Hepatocyte (in vitro differentiated cells): ENCODE measurements around the gene NCMAP. TPM values are rescaled to one million over a fixed set of nuclear protein-coding genes. Genes with fewer than 3 reads are reported as not detected.
A peak's percentile ranks its signal among the peaks of the same experiment; 100 is the strongest.
"Not testable (repeated sequence)": the region's sequence is repeated elsewhere in the genome, so short reads cannot be mapped to it uniquely, and the experiment has no call there.

ENCODE experiments used
- DNase-seq: peaks from one replicate; pipeline ENCODE4 v3.0.0-alpha.2; 2016; ENCODE audit warnings: low spot score
- H2AFZ ChIP-seq: fragments of 200-600 bp; sonication (generic); 2 replicates; pipeline ENCODE4 v1.6.0; 2016; ENCODE audit warnings: antibody characterized with exemption, mild to moderate bottlenecking
- H3K27ac ChIP-seq: fragments of 200-600 bp; sonication (generic); 2 replicates; pipeline ENCODE4 v1.5.1; 2016; ENCODE audit warnings: mild to moderate bottlenecking
- H3K27me3 ChIP-seq: fragments of 200-600 bp; sonication (generic); 2 replicates; pipeline ENCODE4 v1.6.1; 2016
- H3K36me3 ChIP-seq: fragments of 200-600 bp; sonication (generic); replicated peaks from 2 replicates; pipeline ENCODE4 v1.5.1; 2016; ENCODE audit warnings: low read depth; ENCODE audit not compliant: insufficient read depth
- H3K4me1 ChIP-seq: fragments of 200-600 bp; sonication (generic); 2 replicates; pipeline ENCODE4 v1.5.1; 2016; ENCODE audit warnings: mild to moderate bottlenecking, moderate library complexity; ENCODE audit not compliant: insufficient read depth
- H3K4me2 ChIP-seq: fragments of 200-600 bp; sonication (generic); 2 replicates; pipeline ENCODE4 v1.6.0; 2016
- H3K4me3 ChIP-seq: fragments of 200-600 bp; sonication (generic); 2 replicates; pipeline ENCODE4 v1.5.1; 2016; ENCODE audit warnings: mild to moderate bottlenecking
- H3K79me2 ChIP-seq: fragments of 200-600 bp; sonication (generic); 2 replicates; pipeline ENCODE4 v1.6.0; 2017; ENCODE audit warnings: mild to moderate bottlenecking
- H3K9me2 ChIP-seq: fragments of 200-600 bp; sonication (generic); replicated peaks from 2 replicates; pipeline ENCODE4 v1.6.0; 2017; ENCODE audit warnings: mild to moderate bottlenecking; ENCODE audit not compliant: insufficient read depth
- H3K9me3 ChIP-seq: fragments of 200-600 bp; sonication (generic); 2 replicates; pipeline ENCODE4 v1.5.1; 2016; ENCODE audit warnings: low read depth, mild to moderate bottlenecking
- H4K20me1 ChIP-seq: fragments of 200-600 bp; sonication (generic); 2 replicates; pipeline ENCODE4 v1.6.0; 2016; ENCODE audit warnings: mild to moderate bottlenecking; ENCODE audit not compliant: insufficient read depth, poor library complexity, severe bottlenecking
- CTCF ChIP-seq: fragments of 200-600 bp; sonication (generic); IDR thresholded peaks from 2 replicates; pipeline ENCODE4 v1.5.1; 2016; ENCODE audit warnings: antibody characterized with exemption, mild to moderate bottlenecking; ENCODE audit not compliant: poor library complexity
- EZH2 ChIP-seq: fragments of 200-600 bp; sonication (generic); IDR thresholded peaks from 2 replicates; pipeline ENCODE4 v1.6.1; 2016; ENCODE audit warnings: antibody characterized with exemption, mild to moderate bottlenecking, borderline replicate concordance
- EZH2phosphoT487 ChIP-seq: fragments of 200-600 bp; sonication (generic); IDR thresholded peaks from one replicate; pipeline ENCODE4 v1.6.1; 2018; ENCODE audit warnings: antibody characterized with exemption, mild to moderate bottlenecking, low read depth, moderate library complexity; ENCODE audit not compliant: unreplicated experiment, severe bottlenecking
- WGBS: methylation state at CpG from one replicate; pipeline ENCODE4 v1.1.6; 2016; ENCODE audit warnings: low lambda C conversion rate; ENCODE audit errors: missing lambda C conversion rate; 5-methylcytosine and 5-hydroxymethylcytosine counted together
- polyA plus RNA-seq: library from polyadenylated mRNA; unstranded; fragments of >200 nt; fragmentation: Nextera tagmentation; extraction: Ambion mirVana; gene quantifications from 2 replicates; pipeline ENCODE4 v1.2.1, GENCODE V29; 2016
- total RNA-seq: library from RNA; depleted of rRNA; stranded (reverse); fragments of >200 nt; gene quantifications from 2 replicates; pipeline ENCODE4 v1.2.3, GENCODE V29; 2014

NCMAP gene
- total and polyA plus RNA-seq, 2 experiments from 2014 or later: 3.5 to 6.3 TPM

GRCh38 chr1:24526045-24526444, 29.8 kb upstream of the NCMAP start:
- Histone ChIP-seq H3K9me3 (no peaks in the 10 kb centered on the region), H3K4me3 (no peak overlapping the region), H3K9me2 (no peaks in the 10 kb centered on the region), H3K36me3 (no peaks in the 10 kb centered on the region), H2AFZ (no peak overlapping the region), H3K27me3 (no peaks in the 10 kb centered on the region), H3K4me1 (no peaks in the 10 kb centered on the region), H4K20me1 (no peaks in the 10 kb centered on the region), H3K4me2 (no peak overlapping the region), H3K79me2 (no peaks in the 10 kb centered on the region), H3K27ac (no peak overlapping the region)
- no peak for DNase-seq
- TF ChIP-seq CTCF (no peak), EZH2 (no peak), EZH2phosphoT487 (no peak)
- WGBS: 82% methylated on average over 7 of the region's 7 CpGs

GRCh38 chr1:24526940-24527542, 28.8 kb upstream of the NCMAP start:
- Histone ChIP-seq H2AFZ (no peak overlapping the region), H3K9me3 (no peaks in the 10 kb centered on the region), H3K4me3 (no peak overlapping the region), H3K27me3 (no peaks in the 10 kb centered on the region), H3K4me1 (no peaks in the 10 kb centered on the region), H3K27ac (no peak overlapping the region), H4K20me1 (no peaks in the 10 kb centered on the region), H3K79me2 (no peaks in the 10 kb centered on the region), H3K9me2 (no peaks in the 10 kb centered on the region), H3K36me3 (no peaks in the 10 kb centered on the region), H3K4me2 (no peak overlapping the region)
- no peak for DNase-seq
- TF ChIP-seq CTCF: peak; percentile 41
- no peak for TF ChIP-seq EZH2
- TF ChIP-seq EZH2phosphoT487: no peak
- WGBS: 96% methylated on average over 8 of the region's 8 CpGs

GRCh38 chr1:24528744-24529143, 27.1 kb upstream of the NCMAP start:
- WGBS: 89% methylated on average over 2 of the region's 2 CpGs
- H3K27ac ChIP-seq: no peak overlapping the region
- no peak overlapping the region for H3K4me3 ChIP-seq
- no peaks in the 10 kb centered on the region for H3K36me3 ChIP-seq
- H3K79me2 ChIP-seq: no peaks in the 10 kb centered on the region
- no peaks in the 10 kb centered on the region for H3K4me1 ChIP-seq
- H3K9me2 ChIP-seq: no peaks in the 10 kb centered on the region
- H3K4me2 ChIP-seq: no peak overlapping the region
- H2AFZ ChIP-seq: no peak overlapping the region
- DNase-seq: no peak
- H3K27me3 ChIP-seq: no peaks in the 10 kb centered on the region
- TF ChIP-seq EZH2 (no peak), CTCF (no peak), EZH2phosphoT487 (no peak)
- H3K9me3 ChIP-seq: no peaks in the 10 kb centered on the region
- H4K20me1 ChIP-seq: no peaks in the 10 kb centered on the region

GRCh38 chr1:24529292-24529691, 26.6 kb upstream of the NCMAP start:
- H4K20me1 ChIP-seq, H3K9me2 ChIP-seq, H3K4me3 ChIP-seq, H3K4me1 ChIP-seq, H3K79me2 ChIP-seq, H3K36me3 ChIP-seq, H3K27me3 ChIP-seq, H3K27ac ChIP-seq, DNase-seq, H2AFZ ChIP-seq, H3K4me2 ChIP-seq, H3K9me3 ChIP-seq: not testable (repeated sequence)
- WGBS: 100% methylated on average over 6 of the region's 7 CpGs
